HCT116 (cell line): ENCODE results near the gene DENND1A. TPM values are rescaled to one million over a fixed set of nuclear protein-coding genes. Genes with fewer than 3 reads are reported as not detected.

Experiments
- ATAC-seq: fragments of 200-7000 bp; cut with Tn5 transposase; 2 replicates; pipeline ENCODE4 v1.9.1; 2020; ENCODE audit warnings: mild to moderate bottlenecking, moderate library complexity
- BruUV-seq: library from RNA; stranded (reverse); fragments of 400-500 nt; replicated peaks from 2 replicates; lab custom pipeline; 2021; lab: Mats Ljungman, UMichigan
- CTCF ChIA-PET: fragments of 300-600 bp; sonication (Branson Sonifier 250); formaldehyde crosslinking; loops from one replicate; lab custom pipeline; 2021; ENCODE audit warnings: antibody characterized with exemption; lab: Charles Lee
- POLR2A ChIA-PET: fragments of 300-600, 350-600 bp; sonication (Branson Sonifier 250); formaldehyde crosslinking; loops from one replicate; lab custom pipeline; 2021; ENCODE audit warnings: antibody characterized with exemption; lab: Charles Lee
- RAD21 ChIA-PET, 2 experiments: fragments of 300-600 bp; sonication (Branson Sonifier 250); formaldehyde crosslinking; loops; one replicate each; lab custom pipeline; 2023; ENCODE audit warnings: low total read pairs in 2 of 2; ENCODE audit not compliant: uncharacterized antibody in 2 of 2, unreplicated experiment in 2 of 2, low non-redundant PET in 1 of 2; lab: Charles Lee
- DNase-seq: peaks from one replicate; pipeline ENCODE4 v3.0.0-alpha.2; 2010; ENCODE audit warnings: low read depth, low spot score
- H2AFZ ChIP-seq: fragments of 200-600 bp; shearing (Covaris generic), sonication (generic); 2 replicates; pipeline ENCODE4 v1.6.1; 2017; ENCODE audit warnings: low read depth, mixed run types, mixed read lengths, antibody characterized with exemption, low read length; ENCODE audit not compliant: poor library complexity, severe bottlenecking
- H3K27ac ChIP-seq: 2 replicates; pipeline ENCODE4 v1.5.1; 2012; ENCODE audit warnings: low read depth, low read length
- H3K27me3 ChIP-seq: fragments of 200-600 bp; sonication (generic); 2 replicates; pipeline ENCODE4 v1.6.1; 2016; ENCODE audit warnings: mixed run types, low read length, mixed read lengths; ENCODE audit not compliant: insufficient read depth
- H3K36me3 ChIP-seq, 2 experiments: fragments of 200-500 bp in 1 of 2; fragments of 200-600 bp in 1 of 2; sonication (Bioruptor generic) in 1 of 2; sonication (generic) in 1 of 2; 2 replicates each; pipeline versions ENCODE4 v1.5.1 to v1.6.1; 2014 to 2016; ENCODE audit warnings: low read length in 2 of 2, inconsistent platforms in 1 of 2, mixed read lengths in 1 of 2, mixed run types in 1 of 2; ENCODE audit not compliant: insufficient read depth in 2 of 2, control insufficient read depth in 1 of 2
- H3K4me1 ChIP-seq, 2 experiments: fragments of 200-600 bp in 1 of 2; sonication (generic) in 1 of 2; 2 replicates each; pipeline versions ENCODE4 v1.5.1 to v1.6.1; 2012 to 2017; ENCODE audit warnings: low read length in 2 of 2, inconsistent platforms in 1 of 2, mild to moderate bottlenecking in 1 of 2, mixed read lengths in 1 of 2, mixed run types in 1 of 2, moderate library complexity in 1 of 2; ENCODE audit not compliant: insufficient read depth in 2 of 2, control insufficient read depth in 1 of 2
- H3K4me2 ChIP-seq: fragments of 200-600 bp; sonication (generic); 2 replicates; pipeline ENCODE4 v1.6.1; 2017; ENCODE audit warnings: mixed run types, low read length, mixed read lengths
- H3K4me3 ChIP-seq, 2 experiments: fragments of 200-600 bp in 1 of 2; sonication (generic) in 1 of 2; replicated peaks in 1 of 2; 2 replicates each; pipeline ENCODE4 v1.5.1; 2011 to 2016; ENCODE audit warnings: low read length in 2 of 2, control low read depth in 1 of 2, low read depth in 1 of 2, mild to moderate bottlenecking in 1 of 2, mixed read lengths in 1 of 2, mixed run types in 1 of 2
- H3K79me2 ChIP-seq: fragments of 200-600 bp; sonication (generic); 2 replicates; pipeline ENCODE4 v1.6.1; 2017; ENCODE audit warnings: mild to moderate bottlenecking, mixed run types, low read length, moderate library complexity, mixed read lengths; ENCODE audit not compliant: insufficient read depth
- H3K9ac ChIP-seq: fragments of 200-600 bp; sonication (generic); 2 replicates; pipeline ENCODE4 v1.6.1; 2016; ENCODE audit warnings: low read length, mixed read lengths
- H3K9me2 ChIP-seq: fragments of 200-600 bp; sonication (generic), shearing (Covaris generic); 2 replicates; pipeline ENCODE4 v1.6.1; 2017; ENCODE audit warnings: mixed run types, mild to moderate bottlenecking, moderate library complexity; ENCODE audit not compliant: insufficient read depth
- H3K9me3 ChIP-seq, 2 experiments: fragments of 200-500 bp in 1 of 2; fragments of 200-600 bp in 1 of 2; sonication (Bioruptor generic) in 1 of 2; sonication (generic) in 1 of 2; 2 replicates each; pipeline ENCODE4 v1.6.1; 2014 to 2017; ENCODE audit warnings: low read length in 2 of 2, mixed read lengths in 2 of 2, inconsistent platforms in 1 of 2, low read depth in 1 of 2, mild to moderate bottlenecking in 1 of 2, mixed run types in 1 of 2, moderate library complexity in 1 of 2; ENCODE audit not compliant: control insufficient read depth in 1 of 2, insufficient read depth in 1 of 2
- H4K20me1 ChIP-seq: fragments of 200-600 bp; sonication (generic), shearing (Covaris generic); 2 replicates; pipeline ENCODE4 v1.6.1; 2017; ENCODE audit warnings: mixed run types, mild to moderate bottlenecking, moderate library complexity; ENCODE audit not compliant: insufficient read depth
- ELF1 ChIP-seq: IDR thresholded peaks from 2 replicates; pipeline ENCODE4 v1.6.1; 2012; ENCODE audit warnings: low read depth, borderline replicate concordance
- EZH2 ChIP-seq: fragments of 200-600 bp; sonication (generic); IDR thresholded peaks from 2 replicates; pipeline ENCODE4 v1.6.1; 2017; ENCODE audit warnings: antibody characterized with exemption, mixed run types
- FOSL1 ChIP-seq: IDR thresholded peaks from 2 replicates; pipeline ENCODE4 v1.6.1; 2012; ENCODE audit warnings: low read depth
- JUND ChIP-seq: IDR thresholded peaks from 2 replicates; pipeline ENCODE4 v1.6.1; 2012
- POLR2A ChIP-seq: IDR thresholded peaks from 2 replicates; pipeline ENCODE4 v1.7.0; 2011; ENCODE audit warnings: borderline replicate concordance; ENCODE audit not compliant: insufficient read depth, insufficient read length; ENCODE audit errors: extremely low read depth
- POLR2AphosphoS5 ChIP-seq: IDR thresholded peaks from 2 replicates; pipeline ENCODE4 v1.6.1; 2011; ENCODE audit warnings: mild to moderate bottlenecking, low read depth, low read length, moderate library complexity
- RAD21 ChIP-seq: IDR thresholded peaks from 2 replicates; pipeline ENCODE4 v1.6.1; 2012; ENCODE audit warnings: low read depth, mild to moderate bottlenecking
- SRF ChIP-seq: IDR thresholded peaks from 2 replicates; pipeline ENCODE4 v1.6.1; 2012; ENCODE audit warnings: low read depth
- TCF7L2 ChIP-seq: IDR thresholded peaks from 2 replicates; pipeline ENCODE4 v1.7.0; 2011; ENCODE audit warnings: borderline replicate concordance, inconsistent platforms; ENCODE audit not compliant: insufficient read depth, insufficient read length; ENCODE audit errors: extremely low read depth
- YY1 ChIP-seq: IDR thresholded peaks from 2 replicates; pipeline ENCODE4 v1.6.1; 2011; ENCODE audit warnings: low read length, low read depth, moderate library complexity, mild to moderate bottlenecking; ENCODE audit not compliant: insufficient replicate concordance; ENCODE audit errors: extremely low read depth
- ZBTB33 ChIP-seq: IDR thresholded peaks from 2 replicates; pipeline ENCODE4 v1.6.1; 2011; ENCODE audit warnings: mild to moderate bottlenecking, low read length, moderate library complexity; ENCODE audit not compliant: insufficient replicate concordance; ENCODE audit errors: extremely low read depth
- intact Hi-C: fragments of 100-400 bp; cut with micrococcal nuclease; formaldehyde crosslinking; loops from 2 replicates; pipeline ENCODE4 v1.10.0; 2022
- total RNA-seq: library from RNA; stranded (reverse); gene quantifications from one replicate; pipeline ENCODE4 v1.2.1, GENCODE V29; 2021; ENCODE audit not compliant: unreplicated experiment
- TF ChIP-seq, protein P1 (sequence below), 3 experiments: fragments of 200-600 bp in 1 of 3; sonication (generic) in 1 of 3; IDR thresholded peaks in 2 of 3; conservative IDR thresholded peaks in 1 of 3; 2 replicates each; pipeline ENCODE4 v1.5.1; 2012 to 2017; ENCODE audit warnings: low read depth in 2 of 3, low read length in 2 of 3, antibody characterized with exemption in 1 of 3, borderline replicate concordance in 1 of 3, control low read depth in 1 of 3, mild to moderate bottlenecking in 1 of 3, mixed read lengths in 1 of 3, mixed run types in 1 of 3, moderate library complexity in 1 of 3; ENCODE audit not compliant: insufficient read depth in 1 of 3
- TF ChIP-seq, protein P2 (sequence below): IDR thresholded peaks from 2 replicates; pipeline ENCODE4 v1.6.1; 2012

Gene DENND1A
- total RNA-seq, 1 experiment from 2014 or later = 33.0 TPM

DNA sequence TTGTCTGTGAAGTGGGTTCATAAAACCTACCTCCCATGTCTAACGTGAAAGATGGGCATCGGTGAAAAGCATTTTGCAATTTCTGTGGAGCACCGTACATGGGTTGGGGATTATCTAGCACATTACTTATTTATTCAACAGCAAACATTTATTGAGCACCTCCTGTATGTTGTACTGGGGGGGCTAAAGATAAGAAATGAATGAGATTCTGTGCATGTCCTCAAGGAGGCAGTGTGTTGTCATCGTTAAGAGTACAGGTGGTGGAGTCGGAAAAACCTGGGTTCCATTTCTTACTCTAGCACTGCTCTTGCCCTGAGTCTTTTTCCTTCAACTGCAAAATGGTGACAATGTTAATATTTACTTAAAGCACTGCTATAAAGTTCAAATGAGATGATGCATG is 30.4 kb upstream of the DENND1A start:
- Histone ChIP-seq H4K20me1 (no peaks in the 10 kb centered on the region), H3K9me3 (no peaks in the 10 kb centered on the region), H2AFZ (no peak overlapping the region), H3K27me3 (no peaks in the 10 kb centered on the region), H3K27ac (no peak overlapping the region), H3K9ac (no peak overlapping the region)
- peak; percentile 63; the same call in 1 of the 2 replicates for ATAC-seq
- POLR2A ChIA-PET = no interaction called here
- TF ChIP-seq RAD21 = peak; percentile 36; the same call in 1 of the 2 replicates
- no peak for TF ChIP-seq POLR2AphosphoS5
- TF ChIP-seq, protein P1, sequence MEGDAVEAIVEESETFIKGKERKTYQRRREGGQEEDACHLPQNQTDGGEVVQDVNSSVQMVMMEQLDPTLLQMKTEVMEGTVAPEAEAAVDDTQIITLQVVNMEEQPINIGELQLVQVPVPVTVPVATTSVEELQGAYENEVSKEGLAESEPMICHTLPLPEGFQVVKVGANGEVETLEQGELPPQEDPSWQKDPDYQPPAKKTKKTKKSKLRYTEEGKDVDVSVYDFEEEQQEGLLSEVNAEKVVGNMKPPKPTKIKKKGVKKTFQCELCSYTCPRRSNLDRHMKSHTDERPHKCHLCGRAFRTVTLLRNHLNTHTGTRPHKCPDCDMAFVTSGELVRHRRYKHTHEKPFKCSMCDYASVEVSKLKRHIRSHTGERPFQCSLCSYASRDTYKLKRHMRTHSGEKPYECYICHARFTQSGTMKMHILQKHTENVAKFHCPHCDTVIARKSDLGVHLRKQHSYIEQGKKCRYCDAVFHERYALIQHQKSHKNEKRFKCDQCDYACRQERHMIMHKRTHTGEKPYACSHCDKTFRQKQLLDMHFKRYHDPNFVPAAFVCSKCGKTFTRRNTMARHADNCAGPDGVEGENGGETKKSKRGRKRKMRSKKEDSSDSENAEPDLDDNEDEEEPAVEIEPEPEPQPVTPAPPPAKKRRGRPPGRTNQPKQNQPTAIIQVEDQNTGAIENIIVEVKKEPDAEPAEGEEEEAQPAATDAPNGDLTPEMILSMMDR (IDR thresholded peaks at IDR 0.05 in 2 of 3, conservative IDR thresholded peaks at IDR 0.05 in 1 of 3; ENCODE audit: borderline replicate concordance in 1 of 3, insufficient read depth in 1 of 3, low read depth in 2 of 3, low read length in 2 of 3) = peak in 2 of 3 experiments; percentile 35 to 58; a peak in 4 of 6 replicates
- TF ChIP-seq, all 23 proteins: peak for 2
- H3K4me3 ChIP-seq = no peak overlapping the region
- CTCF ChIA-PET = interaction anchor here (1.9 kb wide), 1 partner anchor 79 kb away, joined by 8 read pairs; no protein-coding TSS in a partner anchor
- H3K36me3 ChIP-seq = no peaks in the 10 kb centered on the region
- no peaks in the 10 kb centered on the region for H3K9me2 ChIP-seq
- H3K79me2 ChIP-seq = no peaks in the 10 kb centered on the region
- H3K4me1 ChIP-seq = no peaks in the 10 kb centered on the region
- RAD21 ChIA-PET = no interaction called here
- H3K4me2 ChIP-seq = no peak overlapping the region
- intact Hi-C loops = no loop called here
- BruUV-seq = no TSS peak
- DNase-seq = no peak

DNA sequence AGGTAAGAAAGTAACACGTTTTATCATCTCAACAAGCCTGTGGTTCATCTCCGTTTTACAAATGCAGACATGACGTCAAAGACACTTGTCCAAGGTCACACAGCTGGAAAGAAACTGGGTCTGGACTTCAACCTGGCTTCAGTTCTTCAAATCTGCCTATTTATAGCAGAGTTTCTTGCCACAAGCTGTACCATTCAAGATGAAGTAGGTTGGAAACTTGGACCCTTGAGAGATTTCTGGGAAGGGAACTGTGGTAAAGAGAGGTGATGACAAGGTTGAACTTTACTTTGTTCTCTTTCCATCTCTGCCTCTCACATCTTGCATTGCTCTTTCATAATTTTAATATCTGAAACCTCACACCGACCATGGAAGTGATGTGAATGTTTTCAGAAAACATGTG is 29.9 kb upstream of the DENND1A start:
- no peaks in the 10 kb centered on the region for H3K79me2 ChIP-seq
- RAD21 ChIA-PET = no interaction called here
- no peaks in the 10 kb centered on the region for H3K9me3 ChIP-seq
- no peaks in the 10 kb centered on the region for H3K27me3 ChIP-seq
- CTCF ChIA-PET = no interaction called here
- intact Hi-C loops = no loop called here
- no peak for DNase-seq
- no peak overlapping the region for H3K27ac ChIP-seq
- no peak overlapping the region for H3K9ac ChIP-seq
- no peaks in the 10 kb centered on the region for H3K9me2 ChIP-seq
- BruUV-seq = no TSS peak
- POLR2A ChIA-PET = no interaction called here
- H3K4me2 ChIP-seq = no peak overlapping the region
- H3K4me3 ChIP-seq = no peak overlapping the region
- H4K20me1 ChIP-seq = no peaks in the 10 kb centered on the region
- no peak for ATAC-seq
- no peaks in the 10 kb centered on the region for H3K4me1 ChIP-seq
- H3K36me3 ChIP-seq = no peaks in the 10 kb centered on the region
- no peak overlapping the region for H2AFZ ChIP-seq
- TF ChIP-seq FOSL1 = no peak
- no peak for TF ChIP-seq TCF7L2
- TF ChIP-seq, protein P1 (IDR thresholded peaks at IDR 0.05 in 2 of 3, conservative IDR thresholded peaks at IDR 0.05 in 1 of 3; ENCODE audit: borderline replicate concordance in 1 of 3, insufficient read depth in 1 of 3, low read depth in 2 of 3, low read length in 2 of 3) = no peak
- TF ChIP-seq EZH2 = no peak
- TF ChIP-seq, protein P2, sequence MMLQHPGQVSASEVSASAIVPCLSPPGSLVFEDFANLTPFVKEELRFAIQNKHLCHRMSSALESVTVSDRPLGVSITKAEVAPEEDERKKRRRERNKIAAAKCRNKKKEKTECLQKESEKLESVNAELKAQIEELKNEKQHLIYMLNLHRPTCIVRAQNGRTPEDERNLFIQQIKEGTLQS = no peak
- TF ChIP-seq POLR2A = no peak
- no peak for TF ChIP-seq JUND
- TF ChIP-seq RAD21 = no peak
- no peak for TF ChIP-seq ZBTB33
- TF ChIP-seq SRF = no peak
- TF ChIP-seq ELF1 = no peak
- no peak for TF ChIP-seq YY1
